Upper lobe of left lung (tissue), 4 donors: ENCODE measurements around the gene AS3MT.

Experiments used
- POLR2A ChIP-seq, 4 donors: fragments of 450-650 bp; IDR thresholded peaks; one replicate each; pipeline ENCODE4 v1.5.1; 2016 to 2017; ENCODE audit warnings: antibody characterized with exemption in 4 of 4, mild to moderate bottlenecking in 2 of 4
- POLR2AphosphoS5 ChIP-seq, 2 donors: sonication (generic); formaldehyde crosslinking; IDR thresholded peaks; one replicate each; pipeline ENCODE4 v1.5.1; 2017; ENCODE audit warnings: antibody characterized with exemption in 2 of 2
- TF ChIP-seq, protein P1 (sequence below), 6 experiments: fragments of 450-650 bp in 4 of 6; fragments of 200-600 bp in 2 of 6; sonication (generic) in 2 of 6; IDR thresholded peaks; one replicate each; pipeline ENCODE4 v1.5.1; 2016 to 2019; ENCODE audit warnings: antibody characterized with exemption in 6 of 6

DNA sequence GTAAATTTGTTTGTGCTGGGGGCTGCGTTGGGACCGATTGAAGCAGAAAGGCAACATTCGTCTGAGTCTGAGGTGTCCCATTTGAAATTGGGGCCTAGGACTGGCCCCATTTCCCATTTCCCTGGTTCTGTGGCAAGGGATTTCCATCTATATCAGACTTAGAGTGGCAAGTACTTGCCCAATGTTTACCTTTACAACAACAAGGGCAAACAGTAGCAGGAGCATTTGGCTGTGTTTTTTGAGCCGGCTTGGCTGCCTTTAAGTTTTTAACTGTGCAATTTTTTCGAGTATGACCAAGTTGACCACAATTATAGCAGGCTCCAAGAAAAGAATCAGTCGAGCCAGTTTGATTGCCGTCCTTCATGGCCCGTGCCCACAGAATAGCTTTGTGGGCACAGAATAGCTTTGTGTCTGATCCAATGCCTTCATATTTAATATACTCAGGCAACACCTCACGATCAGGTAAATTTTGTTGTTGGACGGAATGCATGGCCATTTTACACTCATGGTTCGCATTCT, 27.4 kb upstream of the AS3MT start:
- TF ChIP-seq, protein P1, sequence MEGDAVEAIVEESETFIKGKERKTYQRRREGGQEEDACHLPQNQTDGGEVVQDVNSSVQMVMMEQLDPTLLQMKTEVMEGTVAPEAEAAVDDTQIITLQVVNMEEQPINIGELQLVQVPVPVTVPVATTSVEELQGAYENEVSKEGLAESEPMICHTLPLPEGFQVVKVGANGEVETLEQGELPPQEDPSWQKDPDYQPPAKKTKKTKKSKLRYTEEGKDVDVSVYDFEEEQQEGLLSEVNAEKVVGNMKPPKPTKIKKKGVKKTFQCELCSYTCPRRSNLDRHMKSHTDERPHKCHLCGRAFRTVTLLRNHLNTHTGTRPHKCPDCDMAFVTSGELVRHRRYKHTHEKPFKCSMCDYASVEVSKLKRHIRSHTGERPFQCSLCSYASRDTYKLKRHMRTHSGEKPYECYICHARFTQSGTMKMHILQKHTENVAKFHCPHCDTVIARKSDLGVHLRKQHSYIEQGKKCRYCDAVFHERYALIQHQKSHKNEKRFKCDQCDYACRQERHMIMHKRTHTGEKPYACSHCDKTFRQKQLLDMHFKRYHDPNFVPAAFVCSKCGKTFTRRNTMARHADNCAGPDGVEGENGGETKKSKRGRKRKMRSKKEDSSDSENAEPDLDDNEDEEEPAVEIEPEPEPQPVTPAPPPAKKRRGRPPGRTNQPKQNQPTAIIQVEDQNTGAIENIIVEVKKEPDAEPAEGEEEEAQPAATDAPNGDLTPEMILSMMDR (IDR thresholded peaks at IDR 0.05): no peak
- TF ChIP-seq POLR2A (IDR thresholded peaks at IDR 0.05) (no peak), POLR2AphosphoS5 (IDR thresholded peaks at IDR 0.05) (no peak)
